Glutamatergic neuron (in vitro differentiated cells): ENCODE results near the gene BCAR3. TPM values are rescaled to one million over a fixed set of nuclear protein-coding genes. Genes with fewer than 3 reads are reported as not detected.

Source experiments
- DNase-seq: peaks from one replicate; pipeline ENCODE4 v3.0.0; 2022
- H3K27ac Mint-ChIP-seq: one replicate; pipeline ENCODE4 v1.8.0; 2020; ENCODE audit warnings: mild to moderate bottlenecking, mixed read lengths, inconsistent platforms; ENCODE audit not compliant: unreplicated experiment
- H3K27me3 Mint-ChIP-seq: one replicate; pipeline ENCODE4 v1.8.0; 2020; ENCODE audit warnings: mild to moderate bottlenecking, moderate library complexity, mixed read lengths, inconsistent platforms; ENCODE audit not compliant: unreplicated experiment
- H3K36me3 Mint-ChIP-seq: one replicate; pipeline ENCODE4 v1.8.0; 2020; ENCODE audit warnings: mild to moderate bottlenecking, mixed read lengths, inconsistent platforms; ENCODE audit not compliant: unreplicated experiment
- H3K4me1 Mint-ChIP-seq: one replicate; pipeline ENCODE4 v1.8.0; 2020; ENCODE audit warnings: mild to moderate bottlenecking, low read depth, mixed read lengths, inconsistent platforms; ENCODE audit not compliant: unreplicated experiment
- H3K4me3 Mint-ChIP-seq: one replicate; pipeline ENCODE4 v1.8.0; 2020; ENCODE audit warnings: mild to moderate bottlenecking, mixed read lengths, inconsistent platforms; ENCODE audit not compliant: unreplicated experiment
- H3K9me3 Mint-ChIP-seq: one replicate; pipeline ENCODE4 v1.8.0; 2020; ENCODE audit warnings: mild to moderate bottlenecking, moderate library complexity, mixed read lengths, inconsistent platforms; ENCODE audit not compliant: unreplicated experiment
- total RNA-seq: library from RNA; stranded (reverse); fragmentation: NEBNext Ultra II Directional; extraction: Animal tissue kit (Norgen Biotek cat#: 25700); gene quantifications from one replicate; pipeline ENCODE4 v1.2.1, GENCODE V29; 2021; ENCODE audit not compliant: unreplicated experiment
- TF ChIP-seq, protein P1 (sequence below): fragments of 200-600 bp; sonication (generic); IDR thresholded peaks from one replicate; pipeline ENCODE4 v1.5.0; 2021; ENCODE audit not compliant: partially characterized antibody, unreplicated experiment

The BCAR3 gene
- total RNA-seq, 1 donor from 2014 or later = 12.8 TPM

DNA sequence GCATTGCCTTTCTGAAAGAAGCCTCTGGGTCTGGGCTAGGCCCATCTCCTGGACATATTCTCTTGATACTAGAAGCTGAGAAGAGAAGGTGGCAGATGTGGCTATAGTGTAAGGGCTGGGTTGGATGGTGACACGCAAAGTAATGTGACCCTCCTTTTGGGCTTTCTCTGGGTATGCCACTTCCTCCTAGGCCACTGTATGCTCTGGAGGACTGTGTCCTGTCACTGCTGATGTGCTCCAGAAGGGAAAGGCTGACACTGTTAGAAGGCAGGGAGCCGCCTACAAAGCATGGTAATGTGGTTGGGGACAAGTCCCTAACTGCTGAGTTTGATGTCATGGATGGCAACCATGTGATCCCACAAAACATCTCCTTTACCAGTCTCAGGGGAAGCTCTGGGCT is 112.1 kb downstream of the BCAR3 start:
- peaks cover 9% of the 10 kb centered on the region for H3K36me3 Mint-ChIP-seq

GRCh38 chr1:93567255-93567918 is 114.2 kb downstream of the BCAR3 start:
- Mint-ChIP-seq H3K4me3 (no peak overlapping the region), H3K9me3 (peaks cover 5% of the 10 kb centered on the region), H3K27me3 (peaks cover 8% of the 10 kb centered on the region), H3K36me3 (peaks cover 4% of the 10 kb centered on the region), H3K27ac (peak overlapping the region; percentile 6), H3K4me1 (peaks cover 5% of the 10 kb centered on the region)
- TF ChIP-seq, protein P1, sequence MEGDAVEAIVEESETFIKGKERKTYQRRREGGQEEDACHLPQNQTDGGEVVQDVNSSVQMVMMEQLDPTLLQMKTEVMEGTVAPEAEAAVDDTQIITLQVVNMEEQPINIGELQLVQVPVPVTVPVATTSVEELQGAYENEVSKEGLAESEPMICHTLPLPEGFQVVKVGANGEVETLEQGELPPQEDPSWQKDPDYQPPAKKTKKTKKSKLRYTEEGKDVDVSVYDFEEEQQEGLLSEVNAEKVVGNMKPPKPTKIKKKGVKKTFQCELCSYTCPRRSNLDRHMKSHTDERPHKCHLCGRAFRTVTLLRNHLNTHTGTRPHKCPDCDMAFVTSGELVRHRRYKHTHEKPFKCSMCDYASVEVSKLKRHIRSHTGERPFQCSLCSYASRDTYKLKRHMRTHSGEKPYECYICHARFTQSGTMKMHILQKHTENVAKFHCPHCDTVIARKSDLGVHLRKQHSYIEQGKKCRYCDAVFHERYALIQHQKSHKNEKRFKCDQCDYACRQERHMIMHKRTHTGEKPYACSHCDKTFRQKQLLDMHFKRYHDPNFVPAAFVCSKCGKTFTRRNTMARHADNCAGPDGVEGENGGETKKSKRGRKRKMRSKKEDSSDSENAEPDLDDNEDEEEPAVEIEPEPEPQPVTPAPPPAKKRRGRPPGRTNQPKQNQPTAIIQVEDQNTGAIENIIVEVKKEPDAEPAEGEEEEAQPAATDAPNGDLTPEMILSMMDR = no peak
- DNase-seq = no peak

More for the DNA sequence above, 112.1 kb downstream of the BCAR3 start:
- DNase-seq = no peak
- peaks cover 7% of the 10 kb centered on the region for H3K27me3 Mint-ChIP-seq
- no peak overlapping the region for H3K27ac Mint-ChIP-seq
- H3K4me3 Mint-ChIP-seq = no peak overlapping the region
- H3K4me1 Mint-ChIP-seq = peaks cover 11% of the 10 kb centered on the region
- peaks cover 6% of the 10 kb centered on the region for H3K9me3 Mint-ChIP-seq
- TF ChIP-seq, protein P1 = no peak

DNA sequence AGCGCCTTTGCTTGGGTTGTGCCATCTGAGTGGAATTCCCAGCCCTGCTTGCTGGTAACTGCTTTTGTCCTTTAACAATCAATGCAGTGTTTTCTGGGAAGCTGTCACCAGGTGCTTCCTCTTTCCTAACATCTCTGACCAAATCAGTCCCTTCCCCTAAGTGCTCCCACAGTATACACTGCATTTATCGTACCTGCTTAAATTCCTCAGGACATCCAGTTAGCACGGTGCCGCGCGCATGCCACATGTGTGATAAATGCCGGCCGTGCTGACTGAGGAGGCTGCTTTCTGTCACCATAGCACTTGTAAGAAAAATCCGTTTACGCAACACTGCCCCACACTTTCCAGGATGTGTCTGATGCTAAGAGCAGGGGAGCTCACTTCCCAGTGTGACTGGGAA is 115.4 kb downstream of the BCAR3 start:
- no peak for DNase-seq
- peak overlapping the region; percentile 59 for H3K27ac Mint-ChIP-seq
- H3K4me3 Mint-ChIP-seq = peak overlapping the region; percentile 22
- TF ChIP-seq, protein P1 = no peak
- H3K4me1 Mint-ChIP-seq = peaks cover 5% of the 10 kb centered on the region
- H3K27me3 Mint-ChIP-seq = peaks cover 8% of the 10 kb centered on the region
- peaks cover 4% of the 10 kb centered on the region for H3K36me3 Mint-ChIP-seq
- H3K9me3 Mint-ChIP-seq = peaks cover 5% of the 10 kb centered on the region

DNA sequence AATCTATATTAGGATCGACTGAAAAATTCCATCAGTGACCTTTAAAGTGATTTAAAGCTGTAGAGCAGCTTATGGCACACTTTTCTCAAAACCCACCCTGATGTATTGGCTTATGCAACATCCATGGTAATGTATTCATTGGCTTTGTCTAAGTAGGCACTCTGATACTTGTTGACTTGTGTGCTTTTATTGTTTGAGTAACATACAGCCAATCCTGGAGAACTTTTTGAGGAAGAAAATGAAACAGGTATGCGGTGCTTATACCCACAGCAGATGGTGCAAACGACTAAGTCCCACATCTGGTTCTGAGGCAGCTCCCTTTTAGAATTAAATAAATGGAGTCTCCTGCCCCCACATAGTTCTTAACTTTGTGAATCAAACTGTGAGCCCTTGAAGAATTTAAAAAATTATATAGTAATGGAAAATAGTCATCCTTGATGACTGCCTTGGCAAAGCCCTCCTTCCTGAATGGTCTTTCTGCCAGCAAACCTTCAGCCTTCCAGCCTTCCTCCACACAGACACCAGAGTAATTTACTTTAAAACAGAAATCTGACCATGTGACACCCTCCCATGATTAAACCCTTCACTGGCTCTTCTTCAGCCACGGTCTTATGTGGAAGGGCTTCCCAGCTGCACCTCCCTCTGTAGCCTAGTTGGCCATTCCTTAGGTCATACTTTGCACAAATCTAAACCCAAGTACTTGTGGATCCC is 116.0 kb downstream of the BCAR3 start:
- Mint-ChIP-seq H3K27me3 (peaks cover 8% of the 10 kb centered on the region), H3K27ac (no peak overlapping the region), H3K36me3 (peaks cover 4% of the 10 kb centered on the region), H3K9me3 (peaks cover 5% of the 10 kb centered on the region), H3K4me3 (no peak overlapping the region), H3K4me1 (peaks cover 5% of the 10 kb centered on the region)
- TF ChIP-seq, protein P1 = no peak
- DNase-seq = no peak

DNA sequence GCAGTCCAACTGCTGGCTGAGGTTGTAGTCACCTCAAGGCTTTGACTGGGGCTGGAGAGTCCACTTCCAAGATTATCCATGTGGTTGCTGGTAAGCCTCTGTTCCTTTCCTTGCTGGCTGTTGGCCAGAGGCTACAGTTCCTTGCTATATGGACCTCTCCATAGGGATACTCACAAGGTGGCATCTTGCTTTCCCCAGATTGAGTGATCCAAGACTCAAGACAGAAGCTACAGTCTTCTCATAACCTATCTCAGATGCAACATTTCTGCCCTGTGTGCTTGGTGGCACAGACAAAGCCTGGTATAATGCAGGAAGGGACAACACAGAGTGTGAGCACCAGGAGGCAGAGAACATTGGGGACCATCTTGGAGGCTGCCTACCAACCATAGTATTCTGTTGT is 121.9 kb downstream of the BCAR3 start:
- Mint-ChIP-seq H3K27ac (peak overlapping the region; percentile 7), H3K9me3 (peaks cover 6% of the 10 kb centered on the region), H3K4me3 (no peak overlapping the region), H3K36me3 (peaks cover 12% of the 10 kb centered on the region), H3K27me3 (peaks cover 11% of the 10 kb centered on the region), H3K4me1 (peaks cover 16% of the 10 kb centered on the region)
- DNase-seq = no peak
- TF ChIP-seq, protein P1 = no peak
